Retinal pigment epithelial cell (primary cell): ENCODE results near the gene TUBA3E.
"Not testable (repeated sequence)": the region's sequence is repeated elsewhere in the genome, so short reads cannot be mapped to it uniquely, and the experiment has no call there.

Experiments used
- DNase-seq: peaks from one replicate; pipeline ENCODE4 v3.0.0-alpha.2; 2010; ENCODE audit warnings: low read depth
- H3K4me3 ChIP-seq: 2 replicates; pipeline ENCODE4 v1.5.1; 2011; ENCODE audit warnings: mild to moderate bottlenecking, low read length, control low read depth, moderate library complexity
- CTCF ChIP-seq: conservative IDR thresholded peaks from 2 replicates; pipeline ENCODE4 v1.5.1; 2011; ENCODE audit warnings: low read depth, low read length, control low read depth, inconsistent platforms

The TUBA3E gene

GRCh38 chr2:130160838-130161705 lies 37.2 kb downstream of the TUBA3E start:
- H3K4me3 ChIP-seq, DNase-seq: not testable (repeated sequence)
- TF ChIP-seq CTCF: peak; percentile 3

GRCh38 chr2:130160131-130160530 lies 38.1 kb downstream of the TUBA3E start:
- no peak for DNase-seq
- no peak overlapping the region for H3K4me3 ChIP-seq
- TF ChIP-seq CTCF: no peak

DNA sequence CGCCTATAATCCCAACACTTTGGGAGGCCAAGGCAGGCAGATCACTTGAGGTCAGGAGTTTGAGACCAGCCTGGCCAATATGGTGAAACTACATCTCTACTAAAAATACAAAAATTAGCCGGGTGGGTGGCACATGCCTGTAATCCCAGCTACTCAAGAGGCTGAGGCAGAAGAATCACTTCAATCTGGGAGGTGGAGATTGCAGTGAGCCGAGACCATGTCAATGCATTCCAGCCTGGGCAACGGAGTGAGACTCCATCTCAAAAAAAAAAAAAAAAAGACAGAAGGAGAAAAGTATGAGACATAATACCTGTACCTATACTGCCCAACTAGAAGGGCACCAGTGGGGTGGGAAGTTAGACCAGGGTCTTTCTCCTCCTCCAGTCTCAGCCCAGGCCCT lies 38.9 kb downstream of the TUBA3E start:
- not testable (repeated sequence) for H3K4me3 ChIP-seq

DNA sequence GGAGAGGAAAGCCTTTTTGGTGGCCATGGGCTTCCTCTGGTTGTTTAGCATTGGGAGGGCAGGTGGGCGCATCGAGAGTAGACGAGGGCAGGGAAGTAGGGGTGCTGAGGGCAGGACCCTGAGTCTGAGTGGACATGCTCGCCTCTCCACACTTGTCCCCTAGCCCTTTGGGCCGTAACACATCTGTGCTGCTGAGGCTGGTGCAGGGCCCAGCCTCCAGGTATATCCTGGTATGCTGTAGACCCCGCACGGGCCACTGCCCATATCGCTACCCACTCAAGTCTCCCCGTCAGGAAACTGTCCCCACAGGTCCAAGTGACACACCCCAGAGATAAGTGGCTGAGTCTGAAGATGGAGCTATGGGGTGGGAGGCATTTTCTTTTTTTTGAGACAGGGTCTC lies 39.6 kb downstream of the TUBA3E start:
- TF ChIP-seq CTCF: no peak
- no peak for DNase-seq
- H3K4me3 ChIP-seq: no peak overlapping the region

More for the DNA sequence above, 38.9 kb downstream of the TUBA3E start:
- not testable (repeated sequence) for DNase-seq

- H3K4me3 ChIP-seq, DNase-seq: not testable (repeated sequence)
These were observed 40.3 kb downstream of the TUBA3E start for GRCh38 chr2:130157825-130158514.

- DNase-seq: not testable (repeated sequence)
These were observed 40.9 kb downstream of the TUBA3E start for GRCh38 chr2:130157354-130157753.

GRCh38 chr2:130156624-130157004 lies 41.6 kb downstream of the TUBA3E start:
- no peak for TF ChIP-seq CTCF
- H3K4me3 ChIP-seq: no peak overlapping the region
- no peak for DNase-seq

More at GRCh38 chr2:130157354-130157753, 40.9 kb downstream of the TUBA3E start:
- not testable (repeated sequence) for H3K4me3 ChIP-seq

GRCh38 chr2:130155956-130156623 lies 42.1 kb downstream of the TUBA3E start:
- DNase-seq: peak; percentile 23
- TF ChIP-seq CTCF: peak; percentile 70

More at GRCh38 chr2:130155956-130156623, 42.1 kb downstream of the TUBA3E start:
- H3K4me3 ChIP-seq: not testable (repeated sequence)
